Daoy (cell line): Measurements from ENCODE around the gene CDH26. TPM values are rescaled to one million over a fixed set of nuclear protein-coding genes. Genes with fewer than 3 reads are reported as not detected.

Experiments used
- DNase-seq: peaks from one replicate; pipeline ENCODE4 v3.0.0-alpha.2; 2015; ENCODE audit warnings: low read depth
- total RNA-seq: library from RNA; depleted of rRNA; stranded (reverse); fragments of >200 nt; shearing (Covaris generic); gene quantifications from 2 replicates; pipeline ENCODE4 v1.2.3, GENCODE V29; 2014

Gene CDH26
- total RNA-seq, 1 experiment from 2014 or later = 0.29 TPM

GRCh38 chr20:59985164-59985563 is 26.9 kb downstream of the CDH26 start:
- no peak for DNase-seq

GRCh38 chr20:59985864-59986263 is 27.6 kb downstream of the CDH26 start:
- no peak for DNase-seq

- no peak for DNase-seq
Measured at GRCh38 chr20:59987135-59987534, 28.9 kb downstream of the CDH26 start.

- peak; percentile 53 for DNase-seq
Measured at GRCh38 chr20:59988141-59988540, 29.9 kb downstream of the CDH26 start.

GRCh38 chr20:59992526-59993084 is 34.4 kb downstream of the CDH26 start:
- no peak for DNase-seq

- DNase-seq = no peak
Measured at GRCh38 chr20:59993736-59994430, 35.7 kb downstream of the CDH26 start.

GRCh38 chr20:59994697-59995122 is 36.5 kb downstream of the CDH26 start:
- DNase-seq = peak; percentile 51

GRCh38 chr20:59996108-59996507 is 37.9 kb downstream of the CDH26 start:
- no peak for DNase-seq

GRCh38 chr20:59997896-59998295 is 39.7 kb downstream of the CDH26 start:
- DNase-seq = no peak

- no peak for DNase-seq
Measured at GRCh38 chr20:59999502-59999901, 41.3 kb downstream of the CDH26 start.

GRCh38 chr20:60000271-60001042 is 42.2 kb downstream of the CDH26 start:
- DNase-seq = no peak

- DNase-seq = peak; percentile 31
Measured at GRCh38 chr20:60001108-60001507, 42.9 kb downstream of the CDH26 start.

GRCh38 chr20:60003776-60004175 is 45.6 kb downstream of the CDH26 start:
- DNase-seq = no peak

- no peak for DNase-seq
Measured at GRCh38 chr20:60006261-60006660, 48.0 kb downstream of the CDH26 start.

GRCh38 chr20:60007464-60007863 is 49.2 kb downstream of the CDH26 start:
- DNase-seq = no peak

GRCh38 chr20:60008130-60008808 is 50.0 kb downstream of the CDH26 start:
- DNase-seq = no peak

GRCh38 chr20:60009318-60009717 is 51.1 kb downstream of the CDH26 start:
- no peak for DNase-seq

GRCh38 chr20:60009826-60010616 is 51.8 kb downstream of the CDH26 start:
- DNase-seq = no peak

- DNase-seq = no peak
Measured at GRCh38 chr20:60010689-60011458, 52.7 kb downstream of the CDH26 start.
